Ovary (tissue), 3 donors: ENCODE results near the gene DDX4.

Source experiments
- POLR2A ChIP-seq: fragments of 450-650 bp; IDR thresholded peaks from one replicate; pipeline ENCODE4 v1.6.1; 2017; ENCODE audit warnings: antibody characterized with exemption, mild to moderate bottlenecking, moderate library complexity
- TF ChIP-seq, protein P1 (sequence below), 3 donors: fragments of 450-650 bp in 2 of 3; fragments of 200-600 bp in 1 of 3; IDR thresholded peaks; one replicate each; pipeline versions ENCODE4 v1.5.1 to v1.8.0; 2016 to 2022; ENCODE audit warnings: antibody characterized with exemption in 3 of 3, mild to moderate bottlenecking in 1 of 3
- donor health status: DM: no; HTN: no; CAD: no.

DNA sequence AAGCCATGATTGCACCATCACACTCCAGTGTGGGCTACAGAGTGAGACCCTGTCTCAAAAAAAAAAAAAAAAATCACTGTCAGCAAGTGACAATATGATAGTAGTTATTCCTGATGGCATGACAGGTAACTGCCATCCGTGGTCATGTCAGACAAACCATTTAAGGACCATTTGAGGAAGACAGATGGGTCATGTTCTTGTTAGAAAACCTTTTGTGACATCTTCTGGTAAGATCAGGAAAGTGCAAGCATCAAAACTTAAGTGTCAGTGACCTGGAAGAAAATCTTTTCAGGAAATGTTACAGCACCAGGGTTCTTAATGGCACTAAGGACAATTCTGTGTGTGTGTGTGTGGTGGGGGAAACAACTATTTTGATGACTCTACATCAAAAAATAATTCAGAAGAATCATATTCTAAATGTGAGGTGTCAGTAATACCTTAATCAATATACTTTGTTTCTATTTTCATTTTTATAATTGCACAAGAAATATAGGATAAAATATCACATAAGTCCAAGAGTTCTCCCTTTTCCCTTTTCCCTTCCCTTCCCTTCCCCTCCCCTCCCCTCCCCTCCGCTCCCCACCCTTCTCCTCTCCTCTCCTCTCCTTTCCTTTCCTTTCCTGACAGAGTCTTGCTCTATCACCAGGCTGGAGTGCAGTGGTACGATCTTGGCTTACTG is 43.6 kb upstream of the DDX4 start:
- TF ChIP-seq, protein P1, sequence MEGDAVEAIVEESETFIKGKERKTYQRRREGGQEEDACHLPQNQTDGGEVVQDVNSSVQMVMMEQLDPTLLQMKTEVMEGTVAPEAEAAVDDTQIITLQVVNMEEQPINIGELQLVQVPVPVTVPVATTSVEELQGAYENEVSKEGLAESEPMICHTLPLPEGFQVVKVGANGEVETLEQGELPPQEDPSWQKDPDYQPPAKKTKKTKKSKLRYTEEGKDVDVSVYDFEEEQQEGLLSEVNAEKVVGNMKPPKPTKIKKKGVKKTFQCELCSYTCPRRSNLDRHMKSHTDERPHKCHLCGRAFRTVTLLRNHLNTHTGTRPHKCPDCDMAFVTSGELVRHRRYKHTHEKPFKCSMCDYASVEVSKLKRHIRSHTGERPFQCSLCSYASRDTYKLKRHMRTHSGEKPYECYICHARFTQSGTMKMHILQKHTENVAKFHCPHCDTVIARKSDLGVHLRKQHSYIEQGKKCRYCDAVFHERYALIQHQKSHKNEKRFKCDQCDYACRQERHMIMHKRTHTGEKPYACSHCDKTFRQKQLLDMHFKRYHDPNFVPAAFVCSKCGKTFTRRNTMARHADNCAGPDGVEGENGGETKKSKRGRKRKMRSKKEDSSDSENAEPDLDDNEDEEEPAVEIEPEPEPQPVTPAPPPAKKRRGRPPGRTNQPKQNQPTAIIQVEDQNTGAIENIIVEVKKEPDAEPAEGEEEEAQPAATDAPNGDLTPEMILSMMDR (IDR thresholded peaks at IDR 0.05): no peak
- no peak for TF ChIP-seq POLR2A
